GM23338 (cell line): Measurements from ENCODE around the gene EYS.

ENCODE experiments used
- CREB1 ChIP-seq: fragments of 250-450 bp; sonication (Bioruptor Pico); IDR thresholded peaks from 2 replicates; pipeline ENCODE4 v1.5.0; 2020; ENCODE audit warnings: low read depth, mild to moderate bottlenecking, moderate library complexity
- CTCF ChIP-seq, 2 experiments: fragments of 200-600 bp in 1 of 2; sonication (generic) in 1 of 2; conservative IDR thresholded peaks; 2 replicates each; pipeline versions ENCODE4 v1.5.1 to v1.6.1; 2016 to 2017; ENCODE audit warnings: antibody characterized with exemption in 2 of 2, low read depth in 2 of 2, mild to moderate bottlenecking in 2 of 2, moderate library complexity in 1 of 2
- EZH2 ChIP-seq: fragments of 200-600 bp; sonication (generic); IDR thresholded peaks from one replicate; pipeline ENCODE4 v1.8.0; 2017; ENCODE audit warnings: antibody characterized with exemption, mild to moderate bottlenecking, low read depth; ENCODE audit not compliant: unreplicated experiment
- POLR2AphosphoS5 ChIP-seq: IDR thresholded peaks from 2 replicates; pipeline ENCODE4 v1.6.1; 2016; ENCODE audit warnings: antibody characterized with exemption, low read depth
- REST ChIP-seq: IDR thresholded peaks from one replicate; pipeline ENCODE4 v1.6.1; 2018; ENCODE audit warnings: antibody characterized with exemption; ENCODE audit not compliant: unreplicated experiment
- ZNF114 ChIP-seq: fragments of 250-450 bp; sonication (Bioruptor Pico); IDR thresholded peaks from 2 replicates; pipeline ENCODE4 v1.5.0; 2020; ENCODE audit warnings: mild to moderate bottlenecking, moderate library complexity

- TF ChIP-seq CTCF (conservative IDR thresholded peaks at IDR 0.05; ENCODE audit: low read depth in 2 of 2), result no peak
- TF ChIP-seq REST, result no peak
- no peak for TF ChIP-seq POLR2AphosphoS5
- TF ChIP-seq EZH2, result no peak
- TF ChIP-seq ZNF114 (CRISPR knock-in tag), result no peak
- no peak for TF ChIP-seq CREB1 (CRISPR knock-in tag)
These were observed 1531.7 kb downstream of the EYS start for GRCh38 chr6:64175296-64175695.
